ENCODE data around the gene TSEN34. TPM values are rescaled to one million over a fixed set of nuclear protein-coding genes. Genes with fewer than 3 reads are reported as not detected.

TSEN34 gene
- total RNA-seq, 1 donor from 2014 or later, result 52.6 TPM

DNA sequence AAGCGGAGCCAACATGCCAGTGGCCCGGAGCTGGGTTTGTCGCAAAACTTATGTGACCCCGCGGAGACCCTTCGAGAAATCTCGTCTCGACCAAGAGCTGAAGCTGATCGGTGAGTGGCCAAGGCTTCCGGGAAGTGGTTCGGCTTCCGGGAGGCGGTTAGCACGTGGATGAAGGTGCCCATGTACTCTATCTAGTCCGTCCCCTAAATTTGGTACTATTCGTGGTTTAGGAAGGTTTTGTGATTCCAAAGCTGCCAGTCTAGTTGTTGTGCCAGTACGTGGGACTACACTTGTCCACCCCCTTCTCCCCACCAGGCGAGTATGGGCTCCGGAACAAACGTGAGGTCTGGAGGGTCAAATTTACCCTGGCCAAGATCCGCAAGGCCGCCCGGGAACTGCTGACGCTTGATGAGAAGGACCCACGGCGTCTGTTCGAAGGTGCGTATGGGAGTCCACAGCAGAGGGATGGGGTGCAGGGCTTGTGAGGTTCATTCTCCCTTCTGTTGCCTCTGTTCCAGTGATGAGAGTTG is 10.1 kb downstream of the TSEN34 start:
- Histone ChIP-seq H3K4me2 (ENCODE audit: low read length) (peak overlapping the region; percentile 97), H2AFZ (ENCODE audit: low read depth, low read length) (no peak overlapping the region), H3K4me3 (ENCODE audit: insufficient read depth, low read depth, low read length) (peak overlapping the region; percentile 88), H3K27me3 (ENCODE audit: insufficient read depth, low read length) (no peaks in the 10 kb centered on the region), H3K36me3 (ENCODE audit: insufficient read depth, low read length) (peaks cover 34% of the 10 kb centered on the region), H4K20me1 (ENCODE audit: insufficient read depth, low read length) (peaks cover 53% of the 10 kb centered on the region), H3K4me1 (ENCODE audit: insufficient read depth, low read length) (peaks cover 34% of the 10 kb centered on the region), H3K9ac (ENCODE audit: low read length) (peak overlapping the region; percentile 93), H3K27ac (ENCODE audit: low read depth, low read length) (peak overlapping the region; percentile 97), H3K9me3 (ENCODE audit: insufficient read depth, low read depth, low read length) (no peaks in the 10 kb centered on the region), H3K79me2 (ENCODE audit: insufficient read depth, low read length) (peaks cover 61% of the 10 kb centered on the region)
- TF ChIP-seq, protein P1, sequence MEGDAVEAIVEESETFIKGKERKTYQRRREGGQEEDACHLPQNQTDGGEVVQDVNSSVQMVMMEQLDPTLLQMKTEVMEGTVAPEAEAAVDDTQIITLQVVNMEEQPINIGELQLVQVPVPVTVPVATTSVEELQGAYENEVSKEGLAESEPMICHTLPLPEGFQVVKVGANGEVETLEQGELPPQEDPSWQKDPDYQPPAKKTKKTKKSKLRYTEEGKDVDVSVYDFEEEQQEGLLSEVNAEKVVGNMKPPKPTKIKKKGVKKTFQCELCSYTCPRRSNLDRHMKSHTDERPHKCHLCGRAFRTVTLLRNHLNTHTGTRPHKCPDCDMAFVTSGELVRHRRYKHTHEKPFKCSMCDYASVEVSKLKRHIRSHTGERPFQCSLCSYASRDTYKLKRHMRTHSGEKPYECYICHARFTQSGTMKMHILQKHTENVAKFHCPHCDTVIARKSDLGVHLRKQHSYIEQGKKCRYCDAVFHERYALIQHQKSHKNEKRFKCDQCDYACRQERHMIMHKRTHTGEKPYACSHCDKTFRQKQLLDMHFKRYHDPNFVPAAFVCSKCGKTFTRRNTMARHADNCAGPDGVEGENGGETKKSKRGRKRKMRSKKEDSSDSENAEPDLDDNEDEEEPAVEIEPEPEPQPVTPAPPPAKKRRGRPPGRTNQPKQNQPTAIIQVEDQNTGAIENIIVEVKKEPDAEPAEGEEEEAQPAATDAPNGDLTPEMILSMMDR (IDR thresholded peaks at IDR 0.05; ENCODE audit: insufficient read depth, low read depth, low read length), result no peak
- TF ChIP-seq EZH2 (IDR thresholded peaks at IDR 0.05; ENCODE audit: insufficient read depth, low read length), result no peak
- no peaks in the 10 kb centered on the region for H3K9me3 Mint-ChIP-seq (ENCODE audit: unreplicated experiment)
- DNase-seq (ENCODE audit: low read depth) (no peak), FAIRE-seq (no peak)
- H3K27ac Mint-ChIP-seq (ENCODE audit: unreplicated experiment), result peak overlapping the region; percentile 100
- no peaks in the 10 kb centered on the region for H3K27me3 Mint-ChIP-seq (ENCODE audit: low read depth, unreplicated experiment)
- H3K36me3 Mint-ChIP-seq (ENCODE audit: low read depth, unreplicated experiment), result peaks cover 18% of the 10 kb centered on the region
- H3K4me1 Mint-ChIP-seq (ENCODE audit: low read depth, unreplicated experiment), result peaks cover 32% of the 10 kb centered on the region
- H3K4me3 Mint-ChIP-seq (ENCODE audit: unreplicated experiment), result peak overlapping the region; percentile 99

DNA sequence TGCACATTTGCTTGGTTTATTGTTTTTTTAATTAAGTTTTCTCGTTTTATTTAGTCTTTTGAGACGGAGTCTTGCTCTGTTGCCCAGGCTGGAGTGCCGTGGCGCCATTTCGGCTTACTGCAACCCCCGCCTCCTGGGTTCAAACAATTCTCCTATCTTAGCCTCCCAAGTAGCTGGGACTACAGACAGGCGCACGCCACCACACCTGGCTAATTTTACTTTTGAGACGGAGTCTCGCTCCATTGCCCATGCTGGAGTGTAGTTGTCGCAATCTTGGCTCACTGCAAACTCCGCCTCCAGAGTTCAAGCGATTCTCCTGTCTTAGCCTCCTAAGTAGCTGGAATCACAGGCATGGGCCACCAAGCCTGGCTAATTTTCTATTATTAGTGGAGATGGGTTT is 10.9 kb downstream of the TSEN34 start:
- Histone ChIP-seq H3K4me2 (ENCODE audit: low read length) (peak overlapping the region; percentile 97), H3K27ac (ENCODE audit: low read depth, low read length) (peak overlapping the region; percentile 97), H4K20me1 (ENCODE audit: insufficient read depth, low read length) (peaks cover 60% of the 10 kb centered on the region), H3K4me1 (ENCODE audit: insufficient read depth, low read length) (peaks cover 38% of the 10 kb centered on the region), H3K27me3 (ENCODE audit: insufficient read depth, low read length) (no peaks in the 10 kb centered on the region), H2AFZ (ENCODE audit: low read depth, low read length) (no peak overlapping the region), H3K9me3 (ENCODE audit: insufficient read depth, low read depth, low read length) (no peaks in the 10 kb centered on the region), H3K9ac (ENCODE audit: low read length) (peak overlapping the region; percentile 93), H3K4me3 (ENCODE audit: insufficient read depth, low read depth, low read length) (peak overlapping the region; percentile 88), H3K36me3 (ENCODE audit: insufficient read depth, low read length) (peaks cover 42% of the 10 kb centered on the region), H3K79me2 (ENCODE audit: insufficient read depth, low read length) (peaks cover 68% of the 10 kb centered on the region)
- DNase-seq (ENCODE audit: low read depth) (no peak), FAIRE-seq (no peak)
- TF ChIP-seq EZH2 (IDR thresholded peaks at IDR 0.05; ENCODE audit: insufficient read depth, low read length), result no peak
- TF ChIP-seq, protein P1 (IDR thresholded peaks at IDR 0.05; ENCODE audit: insufficient read depth, low read depth, low read length), result no peak
- H3K27ac Mint-ChIP-seq (ENCODE audit: unreplicated experiment), result peak overlapping the region; percentile 100
- H3K4me3 Mint-ChIP-seq (ENCODE audit: unreplicated experiment), result peak overlapping the region; percentile 99
- H3K27me3 Mint-ChIP-seq (ENCODE audit: low read depth, unreplicated experiment), result no peaks in the 10 kb centered on the region
- H3K36me3 Mint-ChIP-seq (ENCODE audit: low read depth, unreplicated experiment), result peaks cover 18% of the 10 kb centered on the region
- H3K9me3 Mint-ChIP-seq (ENCODE audit: unreplicated experiment), result no peaks in the 10 kb centered on the region
- peaks cover 32% of the 10 kb centered on the region for H3K4me1 Mint-ChIP-seq (ENCODE audit: low read depth, unreplicated experiment)

DNA sequence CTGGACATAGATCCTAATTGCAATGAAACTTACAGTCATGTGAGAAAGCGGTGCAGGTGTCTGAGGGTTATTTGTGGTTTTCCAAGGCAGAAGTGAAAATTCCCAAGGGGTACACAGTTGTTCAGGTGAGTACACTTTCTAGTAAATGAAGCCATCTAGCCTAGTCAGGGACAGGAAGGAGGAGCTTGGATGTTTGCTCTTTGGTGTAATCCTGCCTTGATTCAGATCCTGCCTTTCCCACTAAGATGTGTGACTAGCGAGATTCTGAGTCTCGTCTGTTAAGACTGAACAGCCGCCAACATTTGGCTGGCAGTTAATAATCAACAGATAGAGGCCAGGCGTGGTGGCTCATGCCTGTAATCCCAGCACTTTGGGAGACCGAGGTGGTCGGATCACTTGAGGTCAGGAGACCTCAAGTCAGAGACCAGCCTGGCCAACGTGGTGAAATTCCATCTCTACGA is 12.1 kb downstream of the TSEN34 start:
- no peaks in the 10 kb centered on the region for H3K9me3 Mint-ChIP-seq (ENCODE audit: unreplicated experiment)
- H3K27me3 Mint-ChIP-seq (ENCODE audit: low read depth, unreplicated experiment), result no peaks in the 10 kb centered on the region
- H3K9ac ChIP-seq (ENCODE audit: low read length), result peak overlapping the region; percentile 93
- no peak for TF ChIP-seq EZH2 (IDR thresholded peaks at IDR 0.05; ENCODE audit: insufficient read depth, low read length)
- TF ChIP-seq, protein P1 (IDR thresholded peaks at IDR 0.05; ENCODE audit: insufficient read depth, low read depth, low read length), result no peak
- FAIRE-seq (no peak), DNase-seq (ENCODE audit: low read depth) (no peak)
- H3K36me3 ChIP-seq (ENCODE audit: insufficient read depth, low read length), result peaks cover 51% of the 10 kb centered on the region
- H3K27ac Mint-ChIP-seq (ENCODE audit: unreplicated experiment), result peak overlapping the region; percentile 26
- H3K4me3 ChIP-seq (ENCODE audit: insufficient read depth, low read depth, low read length), result peak overlapping the region; percentile 88
- peaks cover 72% of the 10 kb centered on the region for H4K20me1 ChIP-seq (ENCODE audit: insufficient read depth, low read length)
- H3K79me2 ChIP-seq (ENCODE audit: insufficient read depth, low read length), result peaks cover 80% of the 10 kb centered on the region
- no peak overlapping the region for H3K27ac ChIP-seq (ENCODE audit: low read depth, low read length)
- no peaks in the 10 kb centered on the region for H3K9me3 ChIP-seq (ENCODE audit: insufficient read depth, low read depth, low read length)
- peak overlapping the region; percentile 97 for H3K4me2 ChIP-seq (ENCODE audit: low read length)
- peaks cover 36% of the 10 kb centered on the region for H3K4me1 Mint-ChIP-seq (ENCODE audit: low read depth, unreplicated experiment)
- H3K36me3 Mint-ChIP-seq (ENCODE audit: low read depth, unreplicated experiment), result peaks cover 19% of the 10 kb centered on the region
- peaks cover 38% of the 10 kb centered on the region for H3K4me1 ChIP-seq (ENCODE audit: insufficient read depth, low read length)
- peak overlapping the region; percentile 99 for H3K4me3 Mint-ChIP-seq (ENCODE audit: unreplicated experiment)
- no peak overlapping the region for H2AFZ ChIP-seq (ENCODE audit: low read depth, low read length)
- H3K27me3 ChIP-seq (ENCODE audit: insufficient read depth, low read length), result no peaks in the 10 kb centered on the region

All from astrocyte (in vitro differentiated cells and primary cell).